Cardiac muscle cell (in vitro differentiated cells and primary cell): Measurements from ENCODE around the gene CNBD2. TPM values are rescaled to one million over a fixed set of nuclear protein-coding genes. Genes with fewer than 3 reads are reported as not detected.

Source experiments
- DNase-seq, 2 donors: peaks; one replicate each; pipeline versions ENCODE4 v3.0.0 to v3.0.0-alpha.2; 2010 to 2017; ENCODE audit warnings: low read depth in 1 of 2, low spot score in 1 of 2
- H3K27ac ChIP-seq: fragments of 200-600 bp; sonication (generic); 2 replicates; pipeline ENCODE4 v1.5.1; 2016
- H3K27me3 ChIP-seq: fragments of 200-600 bp; sonication (generic); 2 replicates; pipeline ENCODE4 v1.6.0; 2016; ENCODE audit warnings: control low read depth
- H3K36me3 ChIP-seq: fragments of 200-600 bp; sonication (generic); 2 replicates; pipeline ENCODE4 v1.5.1; 2016; ENCODE audit warnings: control low read depth
- H3K4me1 ChIP-seq: fragments of 200-600 bp; sonication (generic); 2 replicates; pipeline ENCODE4 v1.8.1; 2017; ENCODE audit warnings: low read depth, mild to moderate bottlenecking, mixed run types
- H3K4me3 ChIP-seq: fragments of 200-600 bp; sonication (generic); 2 replicates; pipeline ENCODE4 v1.5.1; 2016; ENCODE audit warnings: mild to moderate bottlenecking
- H3K9me3 ChIP-seq: fragments of 200-600 bp; sonication (generic); 2 replicates; pipeline ENCODE4 v1.5.1; 2017; ENCODE audit warnings: low read depth, mild to moderate bottlenecking, control low read depth
- CTCF ChIP-seq: IDR thresholded peaks from 2 replicates; pipeline ENCODE4 v1.5.1; 2012; ENCODE audit warnings: low read depth, mild to moderate bottlenecking, low read length
- polyA plus RNA-seq: library from polyadenylated mRNA; unstranded; fragments of >200 nt; fragmentation: Nextera tagmentation; extraction: Ambion mirVana; gene quantifications from 2 replicates; pipeline ENCODE4 v1.2.1, GENCODE V29; 2016
- total RNA-seq: library from RNA; depleted of rRNA; stranded (reverse); fragments of >200 nt; gene quantifications from 2 replicates; pipeline ENCODE4 v1.2.3, GENCODE V29; 2016

CNBD2 gene
- total and polyA plus RNA-seq, 2 experiments from 2014 or later, result 0.82 to 10.4 TPM

DNA sequence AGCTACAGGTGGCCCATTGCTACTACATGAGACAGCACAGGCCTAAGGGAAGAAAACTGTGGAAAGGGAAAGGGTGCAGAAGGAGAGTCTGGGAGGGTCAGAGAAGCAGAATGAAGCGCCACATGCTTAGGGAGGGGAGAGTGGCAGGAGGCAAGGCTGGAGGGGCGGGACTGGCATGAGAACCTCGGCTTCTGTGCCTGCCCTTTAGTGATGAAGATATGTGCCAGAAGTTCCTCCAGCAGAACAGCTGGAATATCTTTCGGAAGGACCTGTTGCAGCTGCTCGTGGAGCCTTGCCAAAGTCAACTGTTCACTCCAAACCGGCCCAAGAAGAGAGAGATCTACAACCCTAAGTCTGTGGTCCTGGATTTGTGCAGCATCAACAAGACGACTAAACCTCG lies 61.8 kb downstream of the CNBD2 start:
- H3K27me3 ChIP-seq, result no peaks in the 10 kb centered on the region
- H3K27ac ChIP-seq, result no peak overlapping the region
- TF ChIP-seq CTCF, result no peak
- peak in 1 of 2 donors; percentile 73 for DNase-seq
- H3K9me3 ChIP-seq, result no peaks in the 10 kb centered on the region
- H3K36me3 ChIP-seq, result no peaks in the 10 kb centered on the region
- no peak overlapping the region for H3K4me3 ChIP-seq
- no peaks in the 10 kb centered on the region for H3K4me1 ChIP-seq

DNA sequence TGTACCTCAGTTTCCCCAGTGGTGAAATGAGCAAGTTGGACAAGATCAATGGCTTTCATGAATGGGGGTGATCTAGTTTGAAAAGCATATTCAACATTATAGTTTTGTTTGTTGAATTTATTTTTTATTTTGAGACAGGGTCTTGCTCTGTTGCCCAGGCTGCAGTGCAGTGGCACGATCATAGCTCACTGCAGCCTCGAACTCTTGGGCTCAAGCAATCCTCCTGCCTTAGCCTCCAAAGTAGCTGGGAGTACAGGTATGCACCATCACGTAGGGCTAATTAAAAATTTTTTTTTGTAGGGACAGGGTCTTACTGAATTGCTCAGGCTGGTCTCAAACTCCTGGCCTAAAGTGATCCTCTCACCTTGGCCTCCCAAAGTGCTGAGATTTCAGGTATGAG lies 63.4 kb downstream of the CNBD2 start:
- TF ChIP-seq CTCF, result no peak
- no peaks in the 10 kb centered on the region for H3K36me3 ChIP-seq
- H3K27ac ChIP-seq, result no peak overlapping the region

DNA sequence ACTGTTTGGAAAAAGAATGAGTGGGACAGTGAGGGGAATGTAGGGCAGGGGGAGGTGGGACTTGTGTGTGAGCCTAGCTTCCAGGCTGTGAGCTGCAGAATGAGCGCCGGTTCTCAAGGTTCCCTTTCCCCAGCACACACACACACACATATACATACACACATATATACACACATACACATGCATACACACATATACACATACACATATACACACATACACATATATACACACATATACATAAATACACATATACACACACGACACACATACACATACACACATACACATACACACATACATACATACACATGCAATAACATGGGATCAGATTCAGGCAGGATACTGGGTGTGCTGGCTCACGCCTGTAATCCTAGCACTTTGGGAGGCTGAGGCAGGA lies 66.5 kb downstream of the CNBD2 start:
- no peaks in the 10 kb centered on the region for H3K9me3 ChIP-seq
- H3K27ac ChIP-seq, result no peak overlapping the region
- DNase-seq, result no peak
- TF ChIP-seq CTCF, result no peak
- H3K27me3 ChIP-seq, result no peaks in the 10 kb centered on the region
- no peaks in the 10 kb centered on the region for H3K36me3 ChIP-seq
- no peak overlapping the region for H3K4me3 ChIP-seq
- no peaks in the 10 kb centered on the region for H3K4me1 ChIP-seq

More for the DNA sequence above, 63.4 kb downstream of the CNBD2 start:
- Histone ChIP-seq H3K27me3 (no peaks in the 10 kb centered on the region), H3K9me3 (no peaks in the 10 kb centered on the region), H3K4me1 (no peaks in the 10 kb centered on the region), H3K4me3 (no peak overlapping the region)
- no peak for DNase-seq

DNA sequence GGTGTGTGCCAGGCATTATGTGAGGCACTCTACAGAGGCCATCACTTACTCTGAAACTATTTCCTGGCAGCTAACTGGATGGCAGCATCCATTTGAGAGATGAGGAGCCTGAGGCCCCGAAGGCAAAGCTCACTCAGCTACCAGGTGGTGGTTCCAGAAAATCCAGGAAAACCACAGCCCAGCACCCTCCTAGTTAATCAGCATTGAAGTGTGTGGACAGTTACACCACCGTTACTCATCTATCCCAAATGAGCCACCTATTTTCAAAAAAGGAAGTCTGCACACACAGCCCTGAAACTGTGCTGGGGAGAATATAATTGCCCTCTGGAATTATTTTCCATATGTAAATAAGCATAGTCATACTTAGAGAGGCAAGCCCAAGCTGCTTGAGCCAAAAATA lies 67.4 kb downstream of the CNBD2 start:
- Histone ChIP-seq H3K9me3 (no peaks in the 10 kb centered on the region), H3K27ac (no peak overlapping the region), H3K4me1 (no peaks in the 10 kb centered on the region), H3K4me3 (no peak overlapping the region), H3K36me3 (no peaks in the 10 kb centered on the region), H3K27me3 (no peaks in the 10 kb centered on the region)
- DNase-seq, result no peak
- TF ChIP-seq CTCF, result no peak

- no peak for DNase-seq
- no peaks in the 10 kb centered on the region for H3K4me1 ChIP-seq
- H3K36me3 ChIP-seq, result no peaks in the 10 kb centered on the region
- H3K9me3 ChIP-seq, result no peaks in the 10 kb centered on the region
- H3K27ac ChIP-seq, result no peak overlapping the region
- TF ChIP-seq CTCF, result no peak
- no peak overlapping the region for H3K4me3 ChIP-seq
- no peaks in the 10 kb centered on the region for H3K27me3 ChIP-seq
These were observed 68.3 kb downstream of the CNBD2 start for GRCh38 chr20:36036688-36037087.

- H3K36me3 ChIP-seq, result no peaks in the 10 kb centered on the region
- H3K4me1 ChIP-seq, result peaks cover 4% of the 10 kb centered on the region
- no peak overlapping the region for H3K4me3 ChIP-seq
- no peaks in the 10 kb centered on the region for H3K27me3 ChIP-seq
- no peak for TF ChIP-seq CTCF
- H3K9me3 ChIP-seq, result no peaks in the 10 kb centered on the region
- no peak for DNase-seq
- H3K27ac ChIP-seq, result no peak overlapping the region
These were observed 72.2 kb downstream of the CNBD2 start for GRCh38 chr20:36040571-36040970.
